GM23338 (cell line): Measurements from ENCODE around the gene TNFRSF19. TPM values are rescaled to one million over a fixed set of nuclear protein-coding genes. Genes with fewer than 3 reads are reported as not detected.
A peak's percentile ranks its signal among the peaks of the same experiment; 100 is the strongest.

Experiments used
- ATAC-seq: fragments of 200-7000 bp; cut with Tn5 transposase; 3 replicates; pipeline ENCODE4 v1.9.1; 2020
- DNase-seq: peaks from one replicate; pipeline ENCODE4 v3.0.0-alpha.2; 2015; ENCODE audit warnings: low spot score
- H2AFZ ChIP-seq: fragments of 200-600 bp; sonication (generic); 2 replicates; pipeline ENCODE4 v1.8.0; 2016; ENCODE audit warnings: antibody characterized with exemption, mild to moderate bottlenecking, moderate library complexity
- H3F3A ChIP-seq: fragments of 200-600 bp; sonication (generic); replicated peaks from 2 replicates; pipeline ENCODE4 v1.8.0; 2017; ENCODE audit warnings: antibody characterized with exemption, mixed run types, low read depth
- H3K27ac ChIP-seq: fragments of 200-600 bp; sonication (generic); 2 replicates; pipeline ENCODE4 v1.6.1; 2016; ENCODE audit warnings: low read depth
- H3K27me3 ChIP-seq: fragments of 200-600 bp; sonication (generic); 2 replicates; pipeline ENCODE4 v1.8.0; 2016; ENCODE audit warnings: mild to moderate bottlenecking, mixed run types, moderate library complexity; ENCODE audit not compliant: insufficient read depth
- H3K36me3 ChIP-seq: fragments of 200-600 bp; sonication (generic); 2 replicates; pipeline ENCODE4 v1.8.0; 2016; ENCODE audit warnings: mild to moderate bottlenecking; ENCODE audit not compliant: insufficient read depth
- H3K4me1 ChIP-seq: fragments of 200-600 bp; sonication (generic); 2 replicates; pipeline ENCODE4 v1.8.0; 2016; ENCODE audit warnings: mild to moderate bottlenecking, moderate library complexity; ENCODE audit not compliant: insufficient read depth
- H3K4me2 ChIP-seq: fragments of 200-600 bp; sonication (generic); 2 replicates; pipeline ENCODE4 v1.7.1; 2017; ENCODE audit warnings: mixed run types
- H3K4me3 ChIP-seq: fragments of 200-600 bp; sonication (generic); 2 replicates; pipeline ENCODE4 v1.6.1; 2016; ENCODE audit warnings: mixed run types
- H3K79me2 ChIP-seq: fragments of 200-600 bp; sonication (generic); replicated peaks from 2 replicates; pipeline ENCODE4 v1.8.0; 2017; ENCODE audit warnings: mild to moderate bottlenecking; ENCODE audit not compliant: insufficient read depth
- H3K9me2 ChIP-seq: fragments of 200-600 bp; sonication (generic); 2 replicates; pipeline ENCODE4 v1.8.0; 2017; ENCODE audit not compliant: insufficient read depth
- H4K20me1 ChIP-seq: fragments of 200-600 bp; sonication (generic); replicated peaks from 2 replicates; pipeline ENCODE4 v1.8.0; 2017; ENCODE audit warnings: mild to moderate bottlenecking; ENCODE audit not compliant: insufficient read depth
- H3K27ac Mint-ChIP-seq: 2 replicates; pipeline ENCODE4 v1.8.0; 2020; ENCODE audit warnings: inconsistent platforms, mild to moderate bottlenecking, moderate library complexity, mixed read lengths
- H3K27me3 Mint-ChIP-seq: 3 replicates; pipeline ENCODE4 v1.8.0; 2022; ENCODE audit warnings: low read depth, mild to moderate bottlenecking, moderate library complexity, mixed read lengths, inconsistent platforms; ENCODE audit not compliant: insufficient read depth, poor library complexity
- H3K36me3 Mint-ChIP-seq: 3 replicates; pipeline ENCODE4 v1.8.0; 2021; ENCODE audit warnings: low read depth, mild to moderate bottlenecking, inconsistent platforms, moderate library complexity, mixed read lengths
- H3K4me1 Mint-ChIP-seq: 3 replicates; pipeline ENCODE4 v1.8.0; 2020; ENCODE audit warnings: mild to moderate bottlenecking, inconsistent platforms, mixed read lengths
- H3K4me3 Mint-ChIP-seq: 3 replicates; pipeline ENCODE4 v1.8.0; 2021; ENCODE audit warnings: moderate library complexity, mild to moderate bottlenecking, inconsistent platforms, mixed read lengths
- H3K9me3 Mint-ChIP-seq: 3 replicates; pipeline ENCODE4 v1.8.0; 2020; ENCODE audit warnings: moderate library complexity, mild to moderate bottlenecking, inconsistent platforms, mixed read lengths
- CREB1 ChIP-seq: fragments of 250-450 bp; sonication (Bioruptor Pico); IDR thresholded peaks from 2 replicates; pipeline ENCODE4 v1.5.0; 2020; ENCODE audit warnings: low read depth, mild to moderate bottlenecking, moderate library complexity
- EZH2 ChIP-seq: fragments of 200-600 bp; sonication (generic); IDR thresholded peaks from one replicate; pipeline ENCODE4 v1.8.0; 2017; ENCODE audit warnings: antibody characterized with exemption, mild to moderate bottlenecking, low read depth; ENCODE audit not compliant: unreplicated experiment
- EZH2phosphoT487 ChIP-seq: fragments of 200-600 bp; sonication (generic); IDR thresholded peaks from one replicate; pipeline ENCODE4 v1.8.1; 2018; ENCODE audit warnings: antibody characterized with exemption; ENCODE audit not compliant: unreplicated experiment
- JUNB ChIP-seq: IDR thresholded peaks from one replicate; pipeline ENCODE4 v1.6.1; 2016; ENCODE audit warnings: antibody characterized with exemption; ENCODE audit not compliant: unreplicated experiment
- NANOG ChIP-seq: IDR thresholded peaks from 2 replicates; pipeline ENCODE4 v1.6.1; 2016; ENCODE audit warnings: antibody characterized with exemption, borderline replicate concordance
- POLR2AphosphoS5 ChIP-seq: IDR thresholded peaks from 2 replicates; pipeline ENCODE4 v1.6.1; 2016; ENCODE audit warnings: antibody characterized with exemption, low read depth
- STAT1 ChIP-seq: IDR thresholded peaks from one replicate; pipeline ENCODE4 v1.6.1; 2016; ENCODE audit warnings: antibody characterized with exemption; ENCODE audit not compliant: unreplicated experiment
- ZNF331 ChIP-seq: fragments of 250-450 bp; sonication (Bioruptor Pico); IDR thresholded peaks from 2 replicates; pipeline ENCODE4 v1.5.0; 2020; ENCODE audit warnings: low read depth, mild to moderate bottlenecking, moderate library complexity
- polyA plus RNA-seq: library from polyadenylated mRNA; unstranded; fragments of >200 nt; fragmentation: Nextera tagmentation; extraction: Ambion mirVana; gene quantifications from 2 replicates; pipeline ENCODE4 v1.2.1, GENCODE V29; 2016
- total RNA-seq: library from RNA; depleted of rRNA; stranded (reverse); fragments of >200 nt; shearing (Covaris generic); gene quantifications from 2 replicates; pipeline ENCODE4 v1.2.3, GENCODE V29; 2014
- TF ChIP-seq, protein P1 (sequence below): IDR thresholded peaks from 2 replicates; pipeline ENCODE4 v1.6.1; 2016; ENCODE audit warnings: antibody characterized with exemption
- TF ChIP-seq, protein P2 (sequence below): IDR thresholded peaks from one replicate; pipeline ENCODE4 v1.6.1; 2018; ENCODE audit warnings: antibody characterized with exemption; ENCODE audit not compliant: unreplicated experiment
- TF ChIP-seq, protein P3 (sequence below), 2 experiments: fragments of 200-600 bp in 1 of 2; sonication (generic) in 1 of 2; conservative IDR thresholded peaks; 2 replicates each; pipeline versions ENCODE4 v1.5.1 to v1.6.1; 2016 to 2017; ENCODE audit warnings: antibody characterized with exemption in 2 of 2, low read depth in 2 of 2, mild to moderate bottlenecking in 2 of 2, moderate library complexity in 1 of 2

TNFRSF19 gene
- total and polyA plus RNA-seq, 2 experiments from 2014 or later, result 0.21 to 0.35 TPM

DNA sequence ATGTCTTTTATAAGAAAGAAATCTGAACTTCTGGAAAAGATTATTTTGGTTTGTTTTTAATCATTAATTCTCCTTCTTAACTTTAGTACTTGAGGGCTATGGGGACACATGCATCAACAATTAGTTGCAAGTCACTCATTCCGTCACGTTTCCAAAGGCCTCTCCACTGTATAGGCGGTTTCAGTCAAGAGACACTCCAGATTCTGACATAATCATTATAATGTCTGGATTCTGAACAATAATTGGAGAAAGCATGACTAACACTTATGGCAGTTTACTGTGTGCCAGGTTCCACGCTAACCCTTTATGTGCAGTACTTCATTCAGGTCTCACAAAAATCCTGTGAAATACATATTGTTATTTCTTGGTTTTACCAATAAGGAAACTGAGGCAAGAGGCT lies 71.9 kb downstream of the TNFRSF19 start:
- TF ChIP-seq, protein P1, sequence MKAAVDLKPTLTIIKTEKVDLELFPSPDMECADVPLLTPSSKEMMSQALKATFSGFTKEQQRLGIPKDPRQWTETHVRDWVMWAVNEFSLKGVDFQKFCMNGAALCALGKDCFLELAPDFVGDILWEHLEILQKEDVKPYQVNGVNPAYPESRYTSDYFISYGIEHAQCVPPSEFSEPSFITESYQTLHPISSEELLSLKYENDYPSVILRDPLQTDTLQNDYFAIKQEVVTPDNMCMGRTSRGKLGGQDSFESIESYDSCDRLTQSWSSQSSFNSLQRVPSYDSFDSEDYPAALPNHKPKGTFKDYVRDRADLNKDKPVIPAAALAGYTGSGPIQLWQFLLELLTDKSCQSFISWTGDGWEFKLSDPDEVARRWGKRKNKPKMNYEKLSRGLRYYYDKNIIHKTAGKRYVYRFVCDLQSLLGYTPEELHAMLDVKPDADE, result no peak
- TF ChIP-seq EZH2phosphoT487 (no peak), NANOG (no peak), STAT1 (no peak), POLR2AphosphoS5 (no peak), EZH2 (no peak), CREB1 (no peak), JUNB (no peak)
- TF ChIP-seq, protein P2, sequence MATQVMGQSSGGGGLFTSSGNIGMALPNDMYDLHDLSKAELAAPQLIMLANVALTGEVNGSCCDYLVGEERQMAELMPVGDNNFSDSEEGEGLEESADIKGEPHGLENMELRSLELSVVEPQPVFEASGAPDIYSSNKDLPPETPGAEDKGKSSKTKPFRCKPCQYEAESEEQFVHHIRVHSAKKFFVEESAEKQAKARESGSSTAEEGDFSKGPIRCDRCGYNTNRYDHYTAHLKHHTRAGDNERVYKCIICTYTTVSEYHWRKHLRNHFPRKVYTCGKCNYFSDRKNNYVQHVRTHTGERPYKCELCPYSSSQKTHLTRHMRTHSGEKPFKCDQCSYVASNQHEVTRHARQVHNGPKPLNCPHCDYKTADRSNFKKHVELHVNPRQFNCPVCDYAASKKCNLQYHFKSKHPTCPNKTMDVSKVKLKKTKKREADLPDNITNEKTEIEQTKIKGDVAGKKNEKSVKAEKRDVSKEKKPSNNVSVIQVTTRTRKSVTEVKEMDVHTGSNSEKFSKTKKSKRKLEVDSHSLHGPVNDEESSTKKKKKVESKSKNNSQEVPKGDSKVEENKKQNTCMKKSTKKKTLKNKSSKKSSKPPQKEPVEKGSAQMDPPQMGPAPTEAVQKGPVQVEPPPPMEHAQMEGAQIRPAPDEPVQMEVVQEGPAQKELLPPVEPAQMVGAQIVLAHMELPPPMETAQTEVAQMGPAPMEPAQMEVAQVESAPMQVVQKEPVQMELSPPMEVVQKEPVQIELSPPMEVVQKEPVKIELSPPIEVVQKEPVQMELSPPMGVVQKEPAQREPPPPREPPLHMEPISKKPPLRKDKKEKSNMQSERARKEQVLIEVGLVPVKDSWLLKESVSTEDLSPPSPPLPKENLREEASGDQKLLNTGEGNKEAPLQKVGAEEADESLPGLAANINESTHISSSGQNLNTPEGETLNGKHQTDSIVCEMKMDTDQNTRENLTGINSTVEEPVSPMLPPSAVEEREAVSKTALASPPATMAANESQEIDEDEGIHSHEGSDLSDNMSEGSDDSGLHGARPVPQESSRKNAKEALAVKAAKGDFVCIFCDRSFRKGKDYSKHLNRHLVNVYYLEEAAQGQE, result no peak
- H4K20me1 ChIP-seq, result no peaks in the 10 kb centered on the region
- H3K27me3 ChIP-seq, result no peaks in the 10 kb centered on the region
- Mint-ChIP-seq H3K27me3 (peaks cover 13% of the 10 kb centered on the region), H3K9me3 (no peaks in the 10 kb centered on the region), H3K4me1 (peaks cover 37% of the 10 kb centered on the region), H3K27ac (no peak overlapping the region), H3K36me3 (no peaks in the 10 kb centered on the region), H3K4me3 (no peak overlapping the region)
- no peaks in the 10 kb centered on the region for H3K36me3 ChIP-seq
- DNase-seq, result no peak
- peaks cover 25% of the 10 kb centered on the region for H3K4me1 ChIP-seq
- H3K4me2 ChIP-seq, result no peak overlapping the region
- H2AFZ ChIP-seq, result no peak overlapping the region
- ATAC-seq, result no peak
- H3K9me2 ChIP-seq, result no peaks in the 10 kb centered on the region
- H3K27ac ChIP-seq, result no peak overlapping the region
- H3K79me2 ChIP-seq, result no peaks in the 10 kb centered on the region
- no peaks in the 10 kb centered on the region for H3F3A ChIP-seq
- H3K4me3 ChIP-seq, result no peak overlapping the region

DNA sequence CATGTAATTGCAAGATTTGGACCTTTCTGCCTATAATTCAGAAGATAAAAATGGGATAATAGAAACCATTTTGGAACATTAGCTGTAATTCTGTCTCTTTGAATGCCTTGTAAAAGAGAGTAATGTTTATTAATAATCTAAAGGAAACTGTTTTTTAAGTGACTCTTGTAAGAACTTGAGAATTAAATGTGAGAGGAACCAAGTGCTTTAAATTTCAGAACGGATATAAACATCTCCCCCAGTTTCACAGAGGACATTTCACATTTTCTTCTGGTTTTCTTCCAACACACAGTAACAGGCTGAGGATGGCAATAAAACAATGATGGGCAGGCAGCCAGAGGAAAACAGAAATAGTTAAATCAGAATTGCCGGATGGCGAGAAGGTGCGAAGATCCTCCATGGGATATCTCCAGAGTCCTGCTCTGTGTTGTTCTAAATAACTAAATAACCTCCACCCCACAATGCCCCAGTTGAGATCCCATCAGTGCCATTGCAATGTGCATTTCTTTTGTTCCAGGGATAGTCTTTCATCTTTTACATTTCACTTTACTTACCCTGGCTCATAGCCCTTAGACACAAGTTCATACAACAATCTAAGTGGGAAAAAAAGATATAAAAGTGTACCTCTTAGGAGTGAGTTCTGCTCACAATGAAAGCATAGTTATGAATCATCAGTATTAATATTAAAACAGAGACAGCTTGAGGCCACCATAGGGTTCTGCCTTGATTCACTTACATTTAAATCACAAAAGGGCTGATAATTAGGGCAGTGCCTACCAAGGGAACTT lies 73.3 kb downstream of the TNFRSF19 start:
- H3K4me3 ChIP-seq, result no peak overlapping the region
- H3K4me1 ChIP-seq, result peaks cover 11% of the 10 kb centered on the region
- ATAC-seq (no peak), DNase-seq (no peak)
- no peaks in the 10 kb centered on the region for H3K9me3 Mint-ChIP-seq
- peaks cover 9% of the 10 kb centered on the region for H3K27me3 Mint-ChIP-seq
- peak overlapping the region; percentile 72; the same call in 1 of the 2 replicates for H2AFZ ChIP-seq
- peak overlapping the region; percentile 38; the same call in 1 of the 2 replicates for H3K4me2 ChIP-seq
- no peak overlapping the region for H3K27ac ChIP-seq
- H3K36me3 Mint-ChIP-seq, result no peaks in the 10 kb centered on the region
- no peaks in the 10 kb centered on the region for H4K20me1 ChIP-seq
- H3F3A ChIP-seq, result no peaks in the 10 kb centered on the region
- peaks cover 24% of the 10 kb centered on the region for H3K4me1 Mint-ChIP-seq
- no peaks in the 10 kb centered on the region for H3K79me2 ChIP-seq
- H3K36me3 ChIP-seq, result no peaks in the 10 kb centered on the region
- no peaks in the 10 kb centered on the region for H3K9me2 ChIP-seq
- no peak overlapping the region for H3K27ac Mint-ChIP-seq
- no peak overlapping the region for H3K4me3 Mint-ChIP-seq
- H3K27me3 ChIP-seq, result no peaks in the 10 kb centered on the region
- TF ChIP-seq, protein P1, result no peak
- TF ChIP-seq ZNF331 (CRISPR knock-in tag) (no peak), NANOG (no peak)
- TF ChIP-seq, protein P3, sequence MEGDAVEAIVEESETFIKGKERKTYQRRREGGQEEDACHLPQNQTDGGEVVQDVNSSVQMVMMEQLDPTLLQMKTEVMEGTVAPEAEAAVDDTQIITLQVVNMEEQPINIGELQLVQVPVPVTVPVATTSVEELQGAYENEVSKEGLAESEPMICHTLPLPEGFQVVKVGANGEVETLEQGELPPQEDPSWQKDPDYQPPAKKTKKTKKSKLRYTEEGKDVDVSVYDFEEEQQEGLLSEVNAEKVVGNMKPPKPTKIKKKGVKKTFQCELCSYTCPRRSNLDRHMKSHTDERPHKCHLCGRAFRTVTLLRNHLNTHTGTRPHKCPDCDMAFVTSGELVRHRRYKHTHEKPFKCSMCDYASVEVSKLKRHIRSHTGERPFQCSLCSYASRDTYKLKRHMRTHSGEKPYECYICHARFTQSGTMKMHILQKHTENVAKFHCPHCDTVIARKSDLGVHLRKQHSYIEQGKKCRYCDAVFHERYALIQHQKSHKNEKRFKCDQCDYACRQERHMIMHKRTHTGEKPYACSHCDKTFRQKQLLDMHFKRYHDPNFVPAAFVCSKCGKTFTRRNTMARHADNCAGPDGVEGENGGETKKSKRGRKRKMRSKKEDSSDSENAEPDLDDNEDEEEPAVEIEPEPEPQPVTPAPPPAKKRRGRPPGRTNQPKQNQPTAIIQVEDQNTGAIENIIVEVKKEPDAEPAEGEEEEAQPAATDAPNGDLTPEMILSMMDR (conservative IDR thresholded peaks at IDR 0.05; ENCODE audit: low read depth in 2 of 2), result no peak
